ENCODE data around the gene HSD17B7. TPM values are rescaled to one million over a fixed set of nuclear protein-coding genes. Genes with fewer than 3 reads are reported as not detected.
A peak's percentile ranks its signal among the peaks of the same experiment; 100 is the strongest.
"Not testable (repeated sequence)": the region's sequence is repeated elsewhere in the genome, so short reads cannot be mapped to it uniquely, and the experiment has no call there.

HSD17B7 gene
- 4.3 TPM for polyA plus RNA-seq (2013, experiment 1 of 2; ENCODE audit: insufficient read length)
- polyA plus RNA-seq (2013, experiment 2 of 2; ENCODE audit: insufficient read length): 2.8 TPM

- peak; percentile 55 for DNase-seq
These were observed at the start of gene HSD17B7 for GRCh38 chr1:162790303-162790984. Gene HSD17B7, plus strand, starts transcription at chr1:162790702. Its CDS starts 99 bp downstream, at chr1:162790801.

GRCh38 chr1:162740755-162741154 is 49.7 kb upstream of the HSD17B7 start:
- no peak for DNase-seq

- DNase-seq: no peak
These were observed 48.9 kb upstream of the HSD17B7 start for GRCh38 chr1:162741574-162741973.

GRCh38 chr1:162746264-162746942 is 44.1 kb upstream of the HSD17B7 start:
- not testable (repeated sequence) for DNase-seq

- DNase-seq: no peak
These were observed 37.4 kb upstream of the HSD17B7 start for GRCh38 chr1:162753001-162753658.

- DNase-seq: no peak
These were observed 36.4 kb upstream of the HSD17B7 start for GRCh38 chr1:162753998-162754585.

GRCh38 chr1:162755306-162755705 is 35.2 kb upstream of the HSD17B7 start:
- no peak for DNase-seq

GRCh38 chr1:162756523-162756922 is 34.0 kb upstream of the HSD17B7 start:
- DNase-seq: no peak

- no peak for DNase-seq
These were observed 33.0 kb upstream of the HSD17B7 start for GRCh38 chr1:162757476-162757875.

GRCh38 chr1:162765788-162766187 is 24.7 kb upstream of the HSD17B7 start:
- no peak for DNase-seq

GRCh38 chr1:162772571-162773154 is 17.8 kb upstream of the HSD17B7 start:
- DNase-seq: peak; percentile 29

- DNase-seq: no peak
These were observed 16.5 kb upstream of the HSD17B7 start for GRCh38 chr1:162774007-162774406.

- DNase-seq: no peak
These were observed 11.5 kb upstream of the HSD17B7 start for GRCh38 chr1:162779043-162779442.

- DNase-seq: no peak
These were observed 7.8 kb upstream of the HSD17B7 start for GRCh38 chr1:162782671-162783070.

GRCh38 chr1:162784926-162785325 is 5.6 kb upstream of the HSD17B7 start:
- not testable (repeated sequence) for DNase-seq

- DNase-seq: not testable (repeated sequence)
These were observed 1.7 kb upstream of the HSD17B7 start for GRCh38 chr1:162788783-162789182.

GRCh38 chr1:162790985-162791357 is 469 bp downstream of the HSD17B7 start:
- not testable (repeated sequence) for DNase-seq

GRCh38 chr1:162794284-162794683 is 3.8 kb downstream of the HSD17B7 start:
- DNase-seq: not testable (repeated sequence)

GRCh38 chr1:162796617-162797279 is 6.2 kb downstream of the HSD17B7 start:
- not testable (repeated sequence) for DNase-seq

GRCh38 chr1:162799995-162800830 is 9.7 kb downstream of the HSD17B7 start:
- peak; percentile 73 for DNase-seq

GRCh38 chr1:162807503-162807902 is 17.0 kb downstream of the HSD17B7 start:
- not testable (repeated sequence) for DNase-seq

Data from fibroblast of skin of scalp (primary cell).